Neural cell (in vitro differentiated cells): ENCODE measurements around the gene SLC1A1. TPM values are rescaled to one million over a fixed set of nuclear protein-coding genes. Genes with fewer than 3 reads are reported as not detected.

ENCODE experiments used
- H2AFZ ChIP-seq: fragments of 200-600, 300-800 bp; sonication (generic), shearing (Covaris generic); 2 replicates; pipeline ENCODE4 v1.6.0; 2014; ENCODE audit warnings: low read depth, mild to moderate bottlenecking, antibody characterized with exemption, low read length, moderate library complexity
- H3F3A ChIP-seq: fragments of 200-600 bp; shearing (Covaris generic); 2 replicates; pipeline ENCODE4 v1.6.1; 2016; ENCODE audit warnings: mild to moderate bottlenecking, moderate library complexity, mixed read lengths, antibody characterized with exemption, low read length; ENCODE audit not compliant: insufficient read depth, poor library complexity, severe bottlenecking
- H3K27ac ChIP-seq: fragments of 200-600, 300-800 bp; sonication (generic), shearing (Covaris generic); 2 replicates; pipeline ENCODE4 v1.5.1; 2014; ENCODE audit warnings: mild to moderate bottlenecking, low read length, moderate library complexity
- H3K27me3 ChIP-seq: fragments of 300-800, 200-600 bp; sonication (generic), shearing (Covaris generic); 2 replicates; pipeline ENCODE4 v1.6.0; 2014; ENCODE audit warnings: mild to moderate bottlenecking, low read depth, low read length, moderate library complexity; ENCODE audit not compliant: insufficient read depth
- H3K36me3 ChIP-seq: fragments of 300-800, 200-600 bp; sonication (generic), shearing (Covaris generic); 2 replicates; pipeline ENCODE4 v1.5.1; 2014; ENCODE audit warnings: mild to moderate bottlenecking, antibody characterized with exemption, low read length, moderate library complexity; ENCODE audit not compliant: insufficient read depth
- H3K4me2 ChIP-seq: fragments of 300-800, 200-600 bp; sonication (generic), shearing (Covaris generic); 2 replicates; pipeline ENCODE4 v1.6.0; 2014; ENCODE audit warnings: mild to moderate bottlenecking, low read length
- H3K4me3 ChIP-seq: fragments of 300-800, 200-600 bp; sonication (generic), shearing (Covaris generic); 2 replicates; pipeline ENCODE4 v1.5.1; 2014; ENCODE audit warnings: mild to moderate bottlenecking, low read length, moderate library complexity
- H3K79me2 ChIP-seq: fragments of 200-600 bp; shearing (Covaris generic); replicated peaks from 2 replicates; pipeline ENCODE4 v1.6.0; 2014; ENCODE audit warnings: mild to moderate bottlenecking, low read length, moderate library complexity; ENCODE audit not compliant: insufficient read depth
- H3K9ac ChIP-seq: fragments of 300-800, 200-600 bp; sonication (generic), shearing (Covaris generic); 2 replicates; pipeline ENCODE4 v1.6.1; 2016; ENCODE audit warnings: mild to moderate bottlenecking, low read length, mixed read lengths
- H3K9me2 ChIP-seq: fragments of 200-600 bp; shearing (Covaris generic); 2 replicates; pipeline ENCODE4 v1.6.1; 2016; ENCODE audit warnings: mild to moderate bottlenecking, low read length, mixed read lengths; ENCODE audit not compliant: insufficient read depth
- H3K9me3 ChIP-seq: fragments of 200-600, 300-800 bp; sonication (generic), shearing (Covaris generic); 2 replicates; pipeline ENCODE4 v1.6.1; 2016; ENCODE audit warnings: mild to moderate bottlenecking, mixed run types, low read length, moderate library complexity, mixed read lengths
- H4K20me1 ChIP-seq: fragments of 200-600 bp; shearing (Covaris generic); 2 replicates; pipeline ENCODE4 v1.6.1; 2016; ENCODE audit warnings: mild to moderate bottlenecking, mixed run types; ENCODE audit not compliant: insufficient read depth
- EP300 ChIP-seq: fragments of 450-650 bp; conservative IDR thresholded peaks from 2 replicates; pipeline ENCODE4 v1.6.1; 2014; ENCODE audit warnings: antibody characterized with exemption, mild to moderate bottlenecking, moderate library complexity; ENCODE audit not compliant: poor library complexity, severe bottlenecking
- EZH2 ChIP-seq: fragments of 200-600, 300-800 bp; shearing (Covaris generic), sonication (generic); IDR thresholded peaks from 2 replicates; pipeline ENCODE4 v1.6.1; 2014; ENCODE audit warnings: antibody characterized with exemption, low read length, borderline replicate concordance, mild to moderate bottlenecking; ENCODE audit not compliant: insufficient read depth, poor library complexity, severe bottlenecking
- MXI1 ChIP-seq: fragments of 450-650 bp; conservative IDR thresholded peaks from 2 replicates; pipeline ENCODE4 v1.6.1; 2014; ENCODE audit warnings: antibody characterized with exemption, mild to moderate bottlenecking; ENCODE audit not compliant: poor library complexity, severe bottlenecking
- POLR2AphosphoS5 ChIP-seq: IDR thresholded peaks from 2 replicates; pipeline ENCODE4 v1.6.1; 2012
- RAD21 ChIP-seq: fragments of 450-650 bp; conservative IDR thresholded peaks from 2 replicates; pipeline ENCODE4 v1.6.1; 2014; ENCODE audit warnings: antibody characterized with exemption, mild to moderate bottlenecking, moderate library complexity
- SMC3 ChIP-seq: fragments of 450-650 bp; conservative IDR thresholded peaks from 2 replicates; pipeline ENCODE4 v1.6.1; 2014; ENCODE audit warnings: antibody characterized with exemption, mild to moderate bottlenecking, moderate library complexity; ENCODE audit not compliant: poor library complexity
- TAF1 ChIP-seq: IDR thresholded peaks from 2 replicates; pipeline ENCODE4 v1.6.1; 2012; ENCODE audit warnings: low read depth
- polyA plus RNA-seq: library from polyadenylated mRNA; depleted of rRNA; stranded (reverse); fragments of >200 nt; gene quantifications from 2 replicates; pipeline ENCODE4 v1.2.3, GENCODE V29; 2014
- TF ChIP-seq, protein P1 (sequence below): IDR thresholded peaks from 2 replicates; pipeline ENCODE4 v1.6.1; 2012; ENCODE audit warnings: borderline replicate concordance
- TF ChIP-seq, protein P2 (sequence below): fragments of 450-650 bp; IDR thresholded peaks from 2 replicates; pipeline ENCODE4 v1.5.1; 2014; ENCODE audit warnings: antibody characterized with exemption, mild to moderate bottlenecking, moderate library complexity; ENCODE audit not compliant: poor library complexity, severe bottlenecking

Gene SLC1A1
- polyA plus RNA-seq, 1 donor from 2014 or later: 30.8 TPM

GRCh38 chr9:4515958-4516375, 25.7 kb downstream of the SLC1A1 start:
- H3K79me2 ChIP-seq: no peaks in the 10 kb centered on the region
- H3K9me2 ChIP-seq: no peaks in the 10 kb centered on the region
- H3K36me3 ChIP-seq: no peaks in the 10 kb centered on the region
- no peaks in the 10 kb centered on the region for H3F3A ChIP-seq
- H3K9me3 ChIP-seq: no peaks in the 10 kb centered on the region
- H3K4me3 ChIP-seq: no peak overlapping the region
- H3K4me2 ChIP-seq: no peak overlapping the region
- no peaks in the 10 kb centered on the region for H4K20me1 ChIP-seq
- H3K27me3 ChIP-seq: no peaks in the 10 kb centered on the region
- TF ChIP-seq, protein P1, sequence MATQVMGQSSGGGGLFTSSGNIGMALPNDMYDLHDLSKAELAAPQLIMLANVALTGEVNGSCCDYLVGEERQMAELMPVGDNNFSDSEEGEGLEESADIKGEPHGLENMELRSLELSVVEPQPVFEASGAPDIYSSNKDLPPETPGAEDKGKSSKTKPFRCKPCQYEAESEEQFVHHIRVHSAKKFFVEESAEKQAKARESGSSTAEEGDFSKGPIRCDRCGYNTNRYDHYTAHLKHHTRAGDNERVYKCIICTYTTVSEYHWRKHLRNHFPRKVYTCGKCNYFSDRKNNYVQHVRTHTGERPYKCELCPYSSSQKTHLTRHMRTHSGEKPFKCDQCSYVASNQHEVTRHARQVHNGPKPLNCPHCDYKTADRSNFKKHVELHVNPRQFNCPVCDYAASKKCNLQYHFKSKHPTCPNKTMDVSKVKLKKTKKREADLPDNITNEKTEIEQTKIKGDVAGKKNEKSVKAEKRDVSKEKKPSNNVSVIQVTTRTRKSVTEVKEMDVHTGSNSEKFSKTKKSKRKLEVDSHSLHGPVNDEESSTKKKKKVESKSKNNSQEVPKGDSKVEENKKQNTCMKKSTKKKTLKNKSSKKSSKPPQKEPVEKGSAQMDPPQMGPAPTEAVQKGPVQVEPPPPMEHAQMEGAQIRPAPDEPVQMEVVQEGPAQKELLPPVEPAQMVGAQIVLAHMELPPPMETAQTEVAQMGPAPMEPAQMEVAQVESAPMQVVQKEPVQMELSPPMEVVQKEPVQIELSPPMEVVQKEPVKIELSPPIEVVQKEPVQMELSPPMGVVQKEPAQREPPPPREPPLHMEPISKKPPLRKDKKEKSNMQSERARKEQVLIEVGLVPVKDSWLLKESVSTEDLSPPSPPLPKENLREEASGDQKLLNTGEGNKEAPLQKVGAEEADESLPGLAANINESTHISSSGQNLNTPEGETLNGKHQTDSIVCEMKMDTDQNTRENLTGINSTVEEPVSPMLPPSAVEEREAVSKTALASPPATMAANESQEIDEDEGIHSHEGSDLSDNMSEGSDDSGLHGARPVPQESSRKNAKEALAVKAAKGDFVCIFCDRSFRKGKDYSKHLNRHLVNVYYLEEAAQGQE: no peak
- TF ChIP-seq TAF1 (no peak), SMC3 (no peak), RAD21 (no peak), EP300 (no peak), MXI1 (no peak)
- H2AFZ ChIP-seq: no peak overlapping the region
- H3K27ac ChIP-seq: no peak overlapping the region
- H3K9ac ChIP-seq: no peak overlapping the region

DNA sequence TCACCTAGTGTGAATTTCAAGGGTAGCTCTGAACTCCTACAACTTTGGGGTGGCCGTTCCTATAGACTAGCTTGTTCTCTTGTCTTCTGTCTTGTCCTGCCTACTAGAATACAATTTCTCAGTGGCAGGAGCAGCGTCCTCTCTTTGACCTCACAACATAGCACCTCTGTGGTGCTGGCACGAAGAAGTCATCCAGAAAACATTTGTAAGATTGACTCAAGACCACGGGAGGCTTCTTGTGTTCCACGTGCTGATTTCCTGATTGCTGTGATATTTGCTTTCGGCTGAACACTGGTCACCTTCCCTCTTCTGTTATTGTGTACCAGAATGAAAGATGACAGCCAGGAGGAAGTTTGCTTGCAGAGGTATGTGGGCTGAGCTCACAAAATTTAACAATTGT, 27.0 kb downstream of the SLC1A1 start:
- H3K9me3 ChIP-seq: no peaks in the 10 kb centered on the region
- H3K9ac ChIP-seq: no peak overlapping the region

More for the DNA sequence above, 27.0 kb downstream of the SLC1A1 start:
- Histone ChIP-seq H3F3A (no peaks in the 10 kb centered on the region), H3K4me2 (no peak overlapping the region), H4K20me1 (no peaks in the 10 kb centered on the region), H3K27me3 (no peaks in the 10 kb centered on the region), H3K9me2 (no peaks in the 10 kb centered on the region), H2AFZ (no peak overlapping the region), H3K27ac (no peak overlapping the region), H3K36me3 (no peaks in the 10 kb centered on the region), H3K79me2 (no peaks in the 10 kb centered on the region), H3K4me3 (no peak overlapping the region)
- TF ChIP-seq, protein P1: no peak
- TF ChIP-seq SMC3: no peak
- no peak for TF ChIP-seq MXI1
- TF ChIP-seq EP300: no peak
- no peak for TF ChIP-seq POLR2AphosphoS5
- no peak for TF ChIP-seq RAD21
- no peak for TF ChIP-seq TAF1
- no peak for TF ChIP-seq EZH2
- TF ChIP-seq, protein P2, sequence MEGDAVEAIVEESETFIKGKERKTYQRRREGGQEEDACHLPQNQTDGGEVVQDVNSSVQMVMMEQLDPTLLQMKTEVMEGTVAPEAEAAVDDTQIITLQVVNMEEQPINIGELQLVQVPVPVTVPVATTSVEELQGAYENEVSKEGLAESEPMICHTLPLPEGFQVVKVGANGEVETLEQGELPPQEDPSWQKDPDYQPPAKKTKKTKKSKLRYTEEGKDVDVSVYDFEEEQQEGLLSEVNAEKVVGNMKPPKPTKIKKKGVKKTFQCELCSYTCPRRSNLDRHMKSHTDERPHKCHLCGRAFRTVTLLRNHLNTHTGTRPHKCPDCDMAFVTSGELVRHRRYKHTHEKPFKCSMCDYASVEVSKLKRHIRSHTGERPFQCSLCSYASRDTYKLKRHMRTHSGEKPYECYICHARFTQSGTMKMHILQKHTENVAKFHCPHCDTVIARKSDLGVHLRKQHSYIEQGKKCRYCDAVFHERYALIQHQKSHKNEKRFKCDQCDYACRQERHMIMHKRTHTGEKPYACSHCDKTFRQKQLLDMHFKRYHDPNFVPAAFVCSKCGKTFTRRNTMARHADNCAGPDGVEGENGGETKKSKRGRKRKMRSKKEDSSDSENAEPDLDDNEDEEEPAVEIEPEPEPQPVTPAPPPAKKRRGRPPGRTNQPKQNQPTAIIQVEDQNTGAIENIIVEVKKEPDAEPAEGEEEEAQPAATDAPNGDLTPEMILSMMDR: no peak
